Erythroblast (primary cell): ENCODE measurements around the gene UBE2D3.

ENCODE experiments used
- GATA1 ChIP-seq: IDR thresholded peaks from 2 replicates; pipeline ENCODE4 v1.6.1; 2011; ENCODE audit warnings: low read depth, mild to moderate bottlenecking, control low read depth, low read length, moderate library complexity
- POLR2A ChIP-seq: IDR thresholded peaks from 2 replicates; pipeline ENCODE4 v1.6.1; 2011; ENCODE audit warnings: mild to moderate bottlenecking, low read length

GRCh38 chr4:102826105-102826889 is 1.1 kb downstream of the UBE2D3 start:
- TF ChIP-seq POLR2A (no peak), GATA1 (no peak)
